ENCODE results near the gene PPARG. TPM values are rescaled to one million over a fixed set of nuclear protein-coding genes. Genes with fewer than 3 reads are reported as not detected.

The PPARG gene
- polyA plus RNA-seq, 1 of the 3 experiments (the other 2 are of a cell fraction): 2.8 TPM

GRCh38 chr3:12357456-12357855, 68.6 kb downstream of the PPARG start:
- H3K9me2 ChIP-seq: no peaks in the 10 kb centered on the region
- no peaks in the 10 kb centered on the region; a peak in 1 of 4 replicates for H3K4me1 ChIP-seq (ENCODE audit: control insufficient read depth in 1 of 2, insufficient read depth in 2 of 2, low read depth in 1 of 2, low read length in 1 of 2)
- H3F3A ChIP-seq (replicated peaks; ENCODE audit: insufficient read depth): no peaks in the 10 kb centered on the region
- H3K27me3 ChIP-seq (ENCODE audit: insufficient read depth): no peaks in the 10 kb centered on the region
- no peak overlapping the region for H3K4me2 ChIP-seq
- H3K9ac ChIP-seq: no peak overlapping the region
- no peak overlapping the region for H2AFZ ChIP-seq (ENCODE audit: low read depth)
- H3K4me3 ChIP-seq (ENCODE audit: low read depth in 2 of 2, low read length in 1 of 2): no peak overlapping the region
- POLR2A ChIA-PET: no interaction called here
- no peak for TF ChIP-seq MXI1 (IDR thresholded peaks at IDR 0.05; ENCODE audit: low read depth, low read length)
- no peak for TF ChIP-seq EZH2phosphoT487 (IDR thresholded peaks at IDR 0.05; ENCODE audit: borderline replicate concordance, low read depth)
- TF ChIP-seq CTCF (IDR thresholded peaks at IDR 0.05): no peak
- no peak for TF ChIP-seq NFIC (IDR thresholded peaks at IDR 0.05; ENCODE audit: borderline replicate concordance)
- no peak for TF ChIP-seq YY1 (IDR thresholded peaks at IDR 0.05; ENCODE audit: low read depth)
- no peak for TF ChIP-seq IRF3 (IDR thresholded peaks at IDR 0.05; ENCODE audit: low read depth, low read length)
- TF ChIP-seq RAD21 (IDR thresholded peaks at IDR 0.05; ENCODE audit: low read length): no peak
- no peak for TF ChIP-seq ZBTB33 (IDR thresholded peaks at IDR 0.05; ENCODE audit: borderline replicate concordance, low read depth)
- no peak for TF ChIP-seq MAX (IDR thresholded peaks at IDR 0.05; ENCODE audit: low read depth)
- no peak for TF ChIP-seq POLR2AphosphoS5 (IDR thresholded peaks at IDR 0.05; ENCODE audit: low read depth, low read length)
- TF ChIP-seq GABPA (IDR thresholded peaks at IDR 0.05; ENCODE audit: low read depth): no peak
- no peak for TF ChIP-seq TAF1 (IDR thresholded peaks at IDR 0.05; ENCODE audit: borderline replicate concordance, low read depth, low read length)
- TF ChIP-seq ELF1 (IDR thresholded peaks at IDR 0.05): no peak
- TF ChIP-seq USF1 (IDR thresholded peaks at IDR 0.05; ENCODE audit: borderline replicate concordance, low read depth): no peak
- no peak for TF ChIP-seq EP300 (IDR thresholded peaks at IDR 0.05; ENCODE audit: borderline replicate concordance in 1 of 2, low read depth in 1 of 2, low read length in 1 of 2)
- no peak for TF ChIP-seq JUND (IDR thresholded peaks at IDR 0.05)
- no peak for TF ChIP-seq TEAD4 (IDR thresholded peaks at IDR 0.05; ENCODE audit: borderline replicate concordance, insufficient read depth)
- no peak for TF ChIP-seq FOXJ3 (CRISPR knock-in tag; IDR thresholded peaks at IDR 0.05)
- H4K20me1 ChIP-seq (ENCODE audit: insufficient read depth): no peaks in the 10 kb centered on the region
- H3K36me3 ChIP-seq (replicated peaks in 1 of 2; ENCODE audit: control insufficient read depth in 1 of 2, insufficient read depth in 2 of 2, low read length in 1 of 2): no peaks in the 10 kb centered on the region
- H3K27ac ChIP-seq (ENCODE audit: low read depth in 2 of 2, low read length in 1 of 2): no peak overlapping the region
- no peaks in the 10 kb centered on the region for H3K79me2 ChIP-seq (ENCODE audit: insufficient read depth)
- 83% methylated on average over 3 of the region's 3 CpGs for WGBS (ENCODE audit: low lambda C conversion rate)
- DNase-seq: no peak
- CTCF ChIA-PET: no interaction called here
- no peaks in the 10 kb centered on the region for H3K9me3 ChIP-seq

Measured in SK-N-SH (cell line).